Globus pallidus (tissue), 1 donor: ENCODE measurements around the gene ATF7.
"Not testable (repeated sequence)": the region's sequence is repeated elsewhere in the genome, so short reads cannot be mapped to it uniquely, and the experiment has no call there.

Experiments used
- DNase-seq: peaks from one replicate; pipeline ENCODE4 v3.0.0-alpha.2; 2015; ENCODE audit warnings: low spot score

The ATF7 gene

DNA sequence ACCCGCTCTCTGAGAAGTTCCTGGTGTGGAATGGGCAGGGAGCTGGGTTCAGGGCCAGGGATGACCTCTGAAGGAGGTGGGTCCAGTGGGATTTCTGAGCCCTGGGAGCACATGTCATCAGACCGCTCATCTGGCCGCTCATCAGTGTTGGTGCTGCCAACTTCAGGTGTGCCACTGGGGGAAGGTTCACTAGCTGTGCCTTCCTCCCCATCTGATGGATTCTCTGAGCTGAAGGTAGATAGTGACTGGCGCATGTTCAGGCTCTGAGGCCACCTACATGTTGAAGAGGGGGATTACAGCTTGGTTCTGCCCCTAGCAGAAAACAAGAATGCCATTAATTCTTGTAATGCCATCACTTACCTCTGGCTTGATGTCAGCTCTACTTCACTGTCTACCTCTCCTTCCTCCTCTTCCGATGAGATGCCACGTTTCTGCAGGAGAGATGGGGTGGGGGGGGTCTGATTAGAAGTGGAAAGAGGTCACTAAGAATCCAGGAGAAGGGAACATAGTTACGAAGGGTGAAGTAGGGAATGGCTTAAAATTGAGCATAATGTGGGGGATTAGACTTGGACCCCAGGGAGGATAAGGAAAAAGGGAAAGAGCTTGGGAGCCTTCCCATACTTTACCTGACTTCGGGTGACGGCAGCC is 144.1 kb downstream of the ATF7 start:
- no peak for DNase-seq

DNA sequence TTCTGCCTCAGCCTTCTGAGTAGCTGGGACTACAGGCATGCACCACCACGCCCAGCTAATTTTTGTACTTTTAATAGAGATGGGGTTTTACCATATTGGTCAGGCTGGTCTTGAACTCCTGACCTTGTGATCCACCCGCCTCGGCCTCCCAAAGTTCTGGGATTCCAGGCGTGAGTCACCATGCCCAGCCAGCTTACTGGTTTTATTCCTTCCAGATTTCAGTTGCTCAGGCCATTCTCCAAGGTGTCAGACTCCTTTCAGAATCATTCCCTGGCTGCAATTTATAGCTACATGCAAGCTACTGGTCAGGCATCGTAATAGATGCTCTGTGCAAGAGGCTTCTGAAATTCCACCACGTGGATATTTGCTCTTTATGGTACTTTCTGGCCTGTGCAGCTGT is 144.7 kb downstream of the ATF7 start:
- not testable (repeated sequence) for DNase-seq

DNA sequence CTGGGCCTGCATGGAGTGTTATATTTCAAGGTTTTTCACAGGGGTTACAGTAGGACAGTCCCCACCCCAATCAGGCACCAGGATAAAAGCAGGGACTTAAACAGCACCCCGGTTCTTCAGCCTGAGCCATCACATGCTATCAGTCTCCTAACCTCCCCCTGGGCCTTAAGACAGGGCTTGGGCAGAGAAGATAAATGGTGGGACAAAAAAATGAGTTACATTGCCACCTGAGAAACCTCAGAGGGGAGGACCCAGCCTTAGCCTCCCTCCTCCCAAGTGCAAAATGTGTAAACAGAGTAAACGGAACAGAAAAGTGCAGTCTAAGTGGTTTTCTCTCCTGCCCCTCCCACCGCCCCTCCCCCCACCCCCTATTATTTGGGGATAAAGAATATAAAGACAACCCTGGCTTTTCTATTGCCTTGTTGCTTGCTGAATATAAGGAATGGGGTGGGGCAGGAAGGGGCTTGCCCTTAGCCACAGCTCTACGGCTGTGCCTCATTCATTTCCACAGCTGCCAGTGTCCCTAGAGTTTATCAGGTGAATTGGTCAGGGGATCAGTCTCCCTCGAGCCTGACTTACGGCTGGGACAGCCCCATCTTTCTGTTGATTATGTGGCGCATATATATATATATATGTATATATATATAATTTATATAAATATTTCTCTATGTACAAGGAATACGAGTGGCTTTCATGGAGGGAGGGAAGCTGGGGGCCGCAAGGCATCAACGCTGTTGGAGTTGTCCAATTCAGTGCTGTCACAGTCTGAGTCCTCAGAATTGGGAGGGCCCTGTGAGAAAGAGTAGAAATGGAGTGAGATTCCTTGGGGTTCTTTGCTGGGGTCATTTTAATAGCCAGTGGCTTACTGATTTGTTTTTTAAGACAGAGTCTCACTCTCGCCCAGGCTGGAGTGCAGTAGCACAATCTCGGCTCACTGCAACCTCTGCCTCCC is 145.4 kb downstream of the ATF7 start:
- DNase-seq: no peak

DNA sequence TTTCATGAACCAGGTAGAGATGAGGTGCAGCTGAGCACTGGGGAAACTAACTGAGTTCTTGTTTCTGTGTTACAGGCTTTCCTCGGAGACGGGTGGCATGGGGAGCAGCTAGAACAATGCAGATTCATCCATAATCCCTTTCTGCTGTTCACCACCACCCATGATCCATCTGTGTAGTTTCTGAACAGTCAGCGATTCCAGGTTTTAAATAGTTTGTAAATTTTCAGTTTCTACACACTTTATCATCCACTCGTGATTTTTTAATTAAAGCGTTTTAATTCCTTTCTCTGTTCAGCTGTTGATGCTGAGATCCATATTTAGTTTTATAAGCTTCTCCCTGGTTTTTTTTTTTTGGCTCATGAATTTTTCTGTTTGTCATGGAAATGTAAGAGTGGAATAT is 146.9 kb downstream of the ATF7 start:
- no peak for DNase-seq

DNA sequence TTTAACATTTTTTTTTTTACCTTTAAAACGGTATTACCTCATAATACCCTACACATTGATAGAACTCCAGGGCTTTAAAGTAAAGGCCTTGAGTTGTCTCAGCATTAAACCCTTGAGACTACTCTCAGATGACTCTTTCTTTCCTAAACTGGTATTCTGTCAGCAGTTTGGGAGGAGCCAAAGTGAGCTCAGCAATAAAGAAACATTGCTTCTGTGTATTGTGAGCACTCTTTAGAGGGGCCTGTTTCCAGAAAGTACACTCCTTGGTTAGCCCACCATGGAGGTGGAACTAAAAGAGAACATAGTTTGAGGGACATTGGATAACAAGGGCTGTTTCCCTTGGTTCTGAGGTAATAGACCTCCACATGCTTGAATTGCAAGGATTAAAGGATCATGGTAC is 147.3 kb downstream of the ATF7 start:
- DNase-seq: no peak

DNA sequence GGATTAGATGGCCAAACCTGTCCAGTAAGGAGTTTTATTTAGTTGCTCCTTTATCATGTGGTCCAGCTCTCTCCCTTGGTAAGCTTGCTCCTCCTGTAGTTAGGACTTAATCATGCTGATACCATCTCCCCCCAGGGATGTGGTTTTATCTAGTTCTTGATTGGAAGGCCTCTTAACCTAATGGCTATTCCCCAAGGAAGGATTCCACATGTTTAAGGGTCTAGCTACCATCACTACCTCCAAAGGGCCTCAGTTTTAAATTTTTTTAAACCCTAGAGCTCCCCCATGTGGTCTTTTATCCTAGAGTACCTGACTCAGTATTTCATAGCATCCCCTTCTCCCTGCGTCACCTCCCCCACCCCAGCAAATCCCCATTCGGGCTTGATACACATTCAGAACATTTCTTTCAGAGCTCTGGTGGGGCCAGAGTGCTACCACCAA is 149.4 kb downstream of the ATF7 start:
- no peak for DNase-seq

DNA sequence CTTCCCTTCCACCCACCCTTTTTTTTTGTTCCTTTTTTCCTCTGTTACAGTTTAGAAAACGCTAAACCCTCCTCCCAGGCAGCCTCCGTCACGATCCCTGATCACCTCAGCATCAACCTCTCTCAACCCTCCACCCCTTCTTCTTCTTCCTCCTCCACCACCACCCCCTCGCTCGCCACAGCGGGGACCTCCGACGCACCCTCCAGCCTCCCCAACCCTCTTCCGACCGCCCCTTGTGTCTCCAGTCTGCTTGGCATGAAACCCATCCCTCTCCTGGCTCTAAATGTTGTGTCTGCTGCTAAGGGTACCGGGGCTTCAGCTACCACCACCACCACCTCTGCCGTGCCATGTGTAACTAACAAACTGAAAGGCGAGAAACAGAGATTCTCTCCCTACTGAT is 151.4 kb downstream of the ATF7 start:
- DNase-seq: no peak

DNA sequence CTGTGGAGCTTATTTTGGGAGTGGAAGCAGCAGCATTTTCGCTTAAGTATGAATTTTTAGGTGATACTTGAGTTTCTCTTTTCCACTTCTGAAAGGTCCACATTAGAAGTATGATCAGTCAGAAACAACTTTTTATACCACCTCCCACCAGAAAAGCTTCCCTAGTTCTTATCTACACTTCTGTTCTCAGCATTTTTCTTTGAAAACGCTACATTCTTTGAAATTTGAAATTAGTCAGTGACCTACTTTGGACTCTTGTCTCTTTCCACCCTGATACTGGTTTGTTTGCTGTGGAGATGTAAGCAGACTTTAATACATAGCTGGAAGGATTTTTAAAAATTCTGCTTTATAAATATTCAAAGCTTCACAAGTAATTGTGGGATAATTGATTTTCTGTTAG is 152.1 kb downstream of the ATF7 start:
- DNase-seq: no peak

DNA sequence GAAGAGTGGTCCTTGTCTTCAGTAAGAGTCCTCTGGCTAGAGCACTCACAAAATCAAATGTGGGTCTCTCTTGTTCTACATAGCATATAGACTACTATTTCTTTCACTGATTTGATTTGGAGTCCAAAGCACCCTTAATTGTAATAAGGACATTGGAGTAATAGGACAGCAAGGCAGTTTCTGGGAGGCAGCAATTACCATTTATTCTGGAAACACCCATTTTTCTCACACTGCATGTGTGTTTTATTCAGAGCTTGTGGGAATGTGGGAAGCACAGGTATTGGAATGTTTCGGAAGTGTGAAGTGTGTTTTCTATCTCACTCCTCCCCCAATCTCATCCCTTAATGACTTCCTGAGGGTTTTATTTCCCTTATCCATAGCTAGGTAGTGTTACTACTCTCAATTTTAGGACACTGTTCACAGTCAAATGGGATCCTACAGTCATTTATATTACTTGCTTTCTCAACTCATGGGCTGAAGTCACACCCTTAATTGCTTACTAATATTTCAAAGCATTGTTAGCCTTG is 154.1 kb downstream of the ATF7 start:
- DNase-seq: no peak

DNA sequence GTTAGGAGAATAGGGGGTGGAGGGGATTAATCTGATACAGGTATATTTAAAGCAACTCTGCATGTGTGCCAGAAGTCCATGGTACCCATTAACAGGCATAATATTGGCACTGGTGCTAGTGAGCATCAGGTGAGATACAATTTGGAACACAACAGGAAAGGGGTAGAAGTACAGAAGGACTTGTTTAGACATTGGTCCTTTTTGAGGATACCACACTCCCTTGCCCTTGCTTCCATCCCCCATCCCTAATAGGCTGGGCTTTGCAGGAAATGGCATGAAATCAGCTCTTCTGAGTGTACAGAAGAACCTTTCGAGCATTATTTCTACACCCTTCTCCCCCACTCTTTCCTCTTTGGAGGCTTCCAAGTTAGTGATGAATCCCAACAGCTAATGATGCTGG is 157.9 kb downstream of the ATF7 start:
- no peak for DNase-seq

DNA sequence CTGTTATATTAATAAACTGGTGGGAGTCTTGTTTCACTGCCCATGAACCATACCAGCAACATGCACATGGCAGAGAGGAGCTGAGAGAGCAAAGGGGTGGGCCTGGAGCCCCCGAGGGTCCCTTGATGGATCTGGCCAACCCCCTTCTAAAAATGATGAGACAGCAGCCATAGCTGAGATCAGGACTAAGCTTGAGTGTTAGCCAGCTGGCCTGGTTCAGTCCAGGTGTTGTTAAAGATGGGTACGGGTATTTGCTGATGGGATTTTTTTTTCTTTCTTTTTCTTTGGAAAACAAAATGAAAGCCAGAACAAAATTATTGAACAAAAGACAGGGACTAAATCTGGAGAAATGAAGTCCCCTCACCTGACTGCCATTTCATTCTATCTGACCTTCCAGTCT is 158.3 kb downstream of the ATF7 start:
- no peak for DNase-seq

DNA sequence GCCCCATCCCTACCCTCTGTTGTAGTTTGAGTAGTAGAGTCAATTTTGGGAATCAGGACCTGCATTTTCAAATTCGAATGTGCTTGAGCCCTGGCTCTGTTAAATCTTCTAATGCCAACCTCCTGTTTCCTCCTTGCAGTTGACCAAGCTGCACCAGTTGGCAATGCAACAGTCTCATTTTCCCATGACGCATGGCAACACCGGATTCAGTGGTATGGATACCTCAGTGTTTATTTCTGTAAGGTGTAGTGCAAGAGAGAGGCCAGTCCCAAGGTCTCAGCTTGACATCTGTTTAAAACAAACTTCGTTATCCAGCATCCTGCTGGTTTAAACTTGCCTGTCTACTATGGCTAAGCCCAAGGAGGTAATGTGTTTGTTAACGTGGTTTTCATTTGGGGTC is 159.1 kb downstream of the ATF7 start:
- DNase-seq: no peak

DNA sequence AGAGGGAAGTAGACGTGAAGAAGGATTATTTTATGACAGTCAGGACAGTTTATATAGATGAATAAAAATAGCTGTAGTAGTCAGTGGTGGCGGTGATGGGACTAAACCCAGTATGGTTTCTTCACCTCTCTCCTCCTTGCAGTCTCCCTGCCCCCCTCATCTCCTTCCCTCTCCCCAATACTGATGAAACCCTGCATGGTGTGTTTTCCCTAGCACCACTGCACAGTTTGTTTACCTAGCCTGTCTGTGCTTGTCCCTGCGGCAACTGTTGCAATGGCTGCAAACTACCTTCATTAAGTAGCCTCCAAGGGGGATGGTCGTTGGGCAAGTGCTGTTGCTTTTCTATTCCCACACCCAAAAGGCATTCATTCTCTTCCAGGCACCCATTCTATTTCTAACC is 159.5 kb downstream of the ATF7 start:
- DNase-seq: no peak

DNA sequence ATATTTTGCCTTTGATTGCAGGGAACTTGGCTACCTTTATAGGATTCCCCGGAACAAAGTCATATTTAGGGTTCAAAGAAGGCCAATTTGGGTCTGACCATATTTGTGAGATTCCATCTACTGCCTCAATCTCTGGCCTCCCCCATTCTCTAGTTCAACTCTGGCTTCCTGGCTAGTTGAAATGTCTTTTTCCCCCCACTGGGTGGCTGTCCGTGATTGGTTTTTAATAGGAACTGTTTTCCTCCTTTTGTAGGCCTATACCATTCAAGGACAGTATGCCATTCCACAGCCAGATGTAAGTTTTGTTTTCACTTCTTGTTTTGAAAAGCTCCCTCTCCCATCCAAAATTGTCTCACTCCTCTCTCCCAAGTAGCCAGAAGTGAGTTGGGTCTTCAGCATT is 160.5 kb downstream of the ATF7 start:
- no peak for DNase-seq

DNA sequence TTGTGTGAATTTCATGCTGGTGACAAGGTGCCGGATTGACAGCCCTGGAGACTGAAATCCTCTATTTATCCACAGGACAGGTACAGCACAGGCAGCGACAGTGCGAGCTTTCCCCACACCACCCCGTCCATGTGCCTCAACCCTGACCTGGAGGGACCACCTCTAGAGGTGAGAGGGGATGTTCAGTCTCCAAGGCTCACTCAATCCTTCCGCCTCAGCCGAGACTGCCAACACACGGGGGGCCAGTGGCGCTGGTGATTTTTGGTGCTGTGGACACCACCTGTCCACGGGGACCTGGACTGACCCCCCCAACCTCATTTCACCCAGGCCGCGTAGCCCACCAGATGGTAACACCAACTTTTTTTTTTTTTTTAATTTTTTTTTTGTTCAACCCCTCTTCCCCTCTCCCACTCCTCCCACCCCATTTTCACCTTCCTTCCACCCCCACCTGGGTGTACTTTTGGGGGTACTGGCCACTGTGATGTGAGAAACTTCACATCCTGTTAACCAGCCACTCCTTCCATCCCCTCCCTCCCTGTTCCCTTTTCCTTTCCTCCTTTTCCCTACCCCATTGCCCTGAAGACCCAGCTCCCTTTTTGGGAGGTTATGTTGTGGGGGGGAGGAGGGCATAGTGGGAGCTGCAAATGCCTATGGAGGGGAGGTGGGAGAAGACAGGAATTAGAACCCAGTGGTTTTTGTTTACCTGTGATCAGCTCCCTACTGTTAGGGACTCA is 161.3 kb downstream of the ATF7 start:
- no peak for DNase-seq

DNA sequence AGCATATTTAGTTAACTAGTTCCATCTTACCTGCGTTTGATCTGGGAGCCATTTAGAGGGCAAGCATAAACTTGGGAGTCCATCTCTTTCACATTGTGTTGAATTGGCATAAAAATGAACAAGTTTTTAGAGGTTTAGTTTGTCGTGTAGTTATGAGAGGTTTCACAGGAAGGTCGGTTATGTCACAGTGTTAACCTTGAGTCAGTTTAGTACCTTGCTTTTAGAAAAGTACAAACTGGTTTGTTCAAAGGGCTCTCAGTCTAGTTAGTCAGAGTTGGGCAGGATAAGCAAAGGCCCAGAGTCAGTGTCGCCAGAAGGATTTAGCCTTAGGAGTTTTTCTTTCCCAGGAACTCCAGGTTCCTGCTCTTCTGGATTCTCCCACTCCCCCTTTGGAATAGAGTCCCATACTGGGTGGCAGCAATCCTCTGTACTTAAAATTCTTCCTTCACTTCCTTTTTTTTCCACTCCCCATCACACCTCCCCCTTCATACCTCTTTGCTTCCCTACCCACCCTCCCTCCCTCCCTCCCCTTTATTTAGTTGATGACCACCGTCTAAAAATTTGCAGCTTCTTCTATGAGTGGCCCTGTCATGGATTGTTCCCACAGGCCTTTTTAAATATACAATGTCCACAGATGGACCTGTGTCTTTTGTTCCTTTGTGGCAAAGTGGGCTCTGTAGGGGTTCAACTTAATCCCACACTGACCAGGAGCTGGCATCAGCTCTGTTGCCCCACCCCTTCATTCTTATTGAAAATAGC is 162.2 kb downstream of the ATF7 start:
- DNase-seq: no peak

DNA sequence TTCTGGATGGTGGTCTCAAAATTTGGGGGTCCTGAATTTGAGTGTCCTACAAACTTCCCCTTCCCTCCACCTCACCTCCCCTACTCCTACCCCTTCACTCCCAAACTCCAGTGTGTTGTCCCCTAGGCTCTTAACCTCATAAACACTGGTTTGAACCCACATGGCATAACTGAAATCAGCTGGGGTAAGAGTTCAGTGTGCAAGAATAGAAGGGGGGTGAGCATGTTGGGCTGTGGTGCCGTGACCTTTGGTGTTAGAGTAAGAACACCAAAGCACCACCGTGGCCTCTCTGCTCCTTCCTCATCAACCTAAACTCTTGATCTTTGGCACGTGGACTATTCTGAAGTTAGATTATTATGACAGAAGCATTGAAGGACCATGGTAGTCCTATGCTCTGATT is 163.2 kb downstream of the ATF7 start:
- no peak for DNase-seq

DNA sequence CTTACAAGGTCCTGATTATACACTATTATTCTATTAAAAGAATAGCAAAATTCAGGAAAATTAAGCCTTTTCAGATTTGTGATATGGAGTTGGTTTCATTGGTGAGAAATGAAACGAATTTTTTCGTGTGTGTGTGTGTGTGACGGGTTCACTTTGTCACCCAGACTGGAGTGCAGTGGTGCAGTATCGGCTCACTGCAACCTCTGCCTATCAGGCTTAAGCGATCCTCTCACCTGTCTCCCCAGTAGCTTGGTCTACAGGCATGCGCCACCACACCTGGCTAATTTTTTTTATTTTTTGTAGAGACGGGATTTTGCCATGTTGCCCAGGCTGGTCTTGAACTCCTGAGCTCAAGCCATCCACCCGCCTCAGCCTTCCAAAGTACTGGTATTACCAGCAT is 164.6 kb downstream of the ATF7 start:
- DNase-seq: no peak

DNA sequence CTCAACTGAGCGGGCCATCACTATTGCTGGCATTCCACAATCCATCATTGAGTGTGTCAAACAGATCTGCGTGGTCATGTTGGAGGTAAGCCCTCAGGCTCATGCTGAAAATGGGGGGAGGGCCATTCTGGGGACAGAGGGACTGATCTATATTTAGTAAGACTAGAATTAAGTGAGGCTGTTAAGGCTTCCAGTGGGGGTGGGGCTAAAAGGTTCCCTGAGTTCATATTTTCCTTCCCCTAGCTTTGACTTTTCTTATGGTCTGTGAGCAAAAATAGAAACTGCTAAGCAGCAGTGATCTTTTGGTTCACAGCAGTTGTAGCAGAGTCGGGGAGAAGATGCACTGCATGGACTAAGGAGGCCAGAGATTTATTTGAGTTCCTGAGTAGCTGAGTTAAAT is 165.1 kb downstream of the ATF7 start:
- DNase-seq: no peak

DNA sequence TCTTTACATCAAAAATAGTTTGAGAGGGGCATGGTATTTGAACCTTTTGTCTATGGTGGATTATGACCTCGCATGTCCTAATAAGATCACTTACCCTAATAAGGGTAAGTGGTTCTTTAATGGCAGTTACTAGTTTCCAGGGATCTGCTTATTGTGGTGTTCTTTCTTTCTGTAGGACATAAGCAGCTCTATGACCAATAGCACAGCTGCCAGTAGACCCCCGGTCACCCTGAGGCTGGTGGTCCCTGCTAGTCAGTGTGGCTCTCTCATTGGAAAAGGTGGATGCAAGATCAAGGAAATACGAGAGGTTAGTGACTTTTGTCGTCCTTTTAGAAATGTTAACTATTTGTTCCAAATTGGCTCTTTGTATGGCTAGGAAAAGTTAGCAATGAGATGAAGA is 167.1 kb downstream of the ATF7 start:
- no peak for DNase-seq
